GM18526 (cell line): ENCODE measurements around the gene CENPV.

Experiments used
- POLR2A ChIP-seq: IDR thresholded peaks from 3 replicates; pipeline ENCODE4 v1.6.1; 2011; ENCODE audit not compliant: insufficient read length; ENCODE audit errors: extremely low read depth

CENPV gene

DNA sequence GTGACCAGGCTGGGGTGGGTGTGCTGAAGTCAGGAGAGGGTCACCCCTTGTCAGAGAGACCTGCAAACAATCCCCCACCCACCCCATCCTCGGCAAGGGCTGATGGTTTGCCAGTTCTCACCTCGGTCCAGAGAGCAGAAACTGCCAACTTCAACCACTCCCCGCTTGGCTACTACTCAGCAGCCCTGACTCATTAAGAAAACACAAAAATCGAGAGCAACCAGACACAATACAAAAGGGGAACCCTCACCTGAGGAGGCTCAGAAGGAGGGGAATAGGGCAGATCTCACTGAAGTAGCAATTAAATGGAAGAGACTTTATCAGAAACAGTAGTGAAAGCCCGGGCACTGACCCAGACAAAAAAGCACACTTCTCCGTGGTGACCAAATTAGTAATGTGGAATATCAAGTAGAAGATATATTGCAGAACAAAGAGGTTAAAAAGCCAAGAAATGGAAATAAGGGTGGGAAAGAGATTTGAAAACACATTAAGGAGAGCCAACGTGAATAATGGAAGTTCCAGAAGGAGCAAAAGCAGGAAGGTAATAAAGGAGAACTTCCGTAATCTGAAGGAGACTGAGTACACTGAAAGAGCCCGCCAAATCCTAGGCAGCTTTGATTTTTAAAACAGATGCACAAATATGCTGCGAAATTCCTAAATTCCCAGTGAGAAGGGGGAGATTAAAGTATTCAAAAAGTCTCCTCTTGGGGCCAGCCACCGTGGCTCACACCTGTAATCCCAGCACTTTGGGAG, 23.6 kb downstream of the CENPV start:
- no peak for TF ChIP-seq POLR2A

DNA sequence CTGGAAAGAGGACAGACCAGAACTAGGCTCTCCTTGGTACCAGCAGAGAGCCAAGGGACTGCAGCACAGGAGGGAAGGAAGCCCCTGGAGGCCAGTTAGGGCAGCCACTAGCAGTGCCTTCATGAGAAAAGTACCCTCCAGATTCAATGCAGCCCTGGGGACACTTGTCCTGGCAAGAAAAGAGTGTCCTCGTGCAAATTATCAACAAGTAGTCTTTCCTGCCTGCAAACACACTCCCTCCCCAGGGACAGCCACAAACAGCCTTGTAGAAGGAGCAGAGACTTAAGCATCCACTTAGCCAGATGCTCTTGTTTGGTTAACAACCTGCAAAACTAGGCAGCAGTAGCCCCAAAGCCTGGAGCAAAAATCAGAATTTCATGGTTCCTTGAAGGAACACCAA, 24.3 kb downstream of the CENPV start:
- no peak for TF ChIP-seq POLR2A

DNA sequence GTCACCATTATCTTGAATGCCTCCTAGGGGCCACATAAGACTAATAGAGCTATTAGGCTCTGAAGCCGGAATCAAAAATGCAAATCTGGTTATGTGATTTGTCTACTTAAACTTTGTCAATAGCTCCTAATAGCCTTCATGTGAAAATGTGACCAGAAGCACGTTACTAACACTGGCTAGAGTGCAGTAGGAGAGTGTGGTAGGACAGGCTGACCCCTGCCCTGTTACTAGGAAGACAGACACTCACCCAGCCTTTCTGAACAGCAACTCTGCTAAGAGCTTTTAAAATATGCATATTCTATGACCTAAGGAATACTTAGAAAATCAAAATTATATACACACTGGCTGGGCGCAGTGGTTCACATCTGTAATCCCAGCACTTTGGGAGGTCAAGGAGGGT, 26.3 kb downstream of the CENPV start:
- no peak for TF ChIP-seq POLR2A

DNA sequence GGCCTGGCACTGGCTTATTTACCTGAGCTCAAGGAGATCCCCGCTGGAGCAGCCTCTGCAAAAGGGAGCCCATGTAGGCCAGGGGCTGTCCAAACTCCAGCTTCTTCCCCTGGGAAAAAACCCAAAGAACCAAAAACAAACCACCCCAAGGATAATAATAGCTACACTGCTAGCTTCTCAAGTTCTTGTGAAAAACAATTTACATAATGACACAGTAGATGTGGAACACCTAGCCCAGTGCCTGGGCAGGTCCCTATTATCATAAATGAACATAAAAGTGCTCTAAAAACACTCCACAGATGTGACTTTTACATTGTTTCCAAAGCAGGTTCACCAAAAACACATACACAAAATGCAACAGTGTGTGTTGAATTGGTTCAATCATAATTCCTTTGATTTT, 27.3 kb downstream of the CENPV start:
- TF ChIP-seq POLR2A, result no peak

DNA sequence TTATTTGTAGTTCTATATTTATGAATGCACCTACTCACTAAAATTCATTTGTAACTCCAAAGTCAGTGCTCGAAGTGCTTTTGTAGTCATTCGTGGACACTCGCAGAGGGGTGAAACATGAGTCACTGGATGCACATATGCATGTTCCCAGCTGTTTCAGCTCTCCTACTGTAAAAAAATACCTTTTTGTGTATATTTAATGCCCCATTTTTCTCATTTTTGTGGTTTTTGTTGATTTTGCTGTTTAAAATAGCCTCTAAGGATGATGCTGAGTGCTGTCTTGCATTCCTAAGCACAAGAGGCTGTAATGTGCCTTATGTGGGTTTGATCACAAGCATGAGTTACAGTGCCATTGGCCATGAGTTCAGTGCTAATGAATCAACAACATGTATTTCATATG, 30.6 kb downstream of the CENPV start:
- no peak for TF ChIP-seq POLR2A

DNA sequence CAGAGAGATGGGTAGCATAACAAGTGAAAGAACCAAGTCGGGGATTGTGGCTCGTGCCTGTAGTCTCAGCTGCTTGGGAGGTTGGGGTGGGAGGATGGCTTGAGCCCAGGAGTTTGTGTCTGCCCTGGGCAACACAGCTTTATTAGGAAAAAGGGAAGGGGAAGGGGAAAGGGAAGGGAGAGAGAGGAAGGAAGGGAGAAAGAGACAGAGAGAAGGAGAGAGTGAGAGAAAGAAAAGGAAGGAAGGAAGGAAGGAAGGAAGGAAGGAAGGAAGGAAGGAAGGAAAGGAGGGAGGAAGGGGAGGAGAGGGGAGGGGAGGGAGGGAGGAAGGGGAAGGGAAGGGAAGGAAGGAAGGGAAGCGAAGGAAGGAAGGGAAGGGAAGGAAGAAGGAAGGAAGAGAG, 33.3 kb downstream of the CENPV start:
- no peak for TF ChIP-seq POLR2A

DNA sequence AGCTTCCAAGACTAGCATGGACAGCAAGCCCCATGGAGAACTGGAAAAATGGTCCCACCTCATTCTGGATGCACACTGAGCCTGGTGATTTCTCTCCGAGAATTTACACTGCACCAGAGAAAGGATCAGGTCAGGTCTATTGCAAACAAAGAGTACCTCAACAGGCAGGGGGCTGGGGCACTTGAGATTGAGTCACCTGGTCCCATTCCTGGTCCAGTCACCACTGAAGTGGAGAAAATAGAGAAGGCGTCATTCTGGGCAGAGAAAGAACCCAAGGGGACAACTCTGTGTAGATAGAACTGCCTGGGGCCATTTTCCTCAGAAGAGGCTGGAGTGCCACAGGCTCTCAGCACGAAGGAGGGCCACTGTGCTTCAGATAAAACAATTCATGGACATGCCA, 38.4 kb downstream of the CENPV start:
- no peak for TF ChIP-seq POLR2A

DNA sequence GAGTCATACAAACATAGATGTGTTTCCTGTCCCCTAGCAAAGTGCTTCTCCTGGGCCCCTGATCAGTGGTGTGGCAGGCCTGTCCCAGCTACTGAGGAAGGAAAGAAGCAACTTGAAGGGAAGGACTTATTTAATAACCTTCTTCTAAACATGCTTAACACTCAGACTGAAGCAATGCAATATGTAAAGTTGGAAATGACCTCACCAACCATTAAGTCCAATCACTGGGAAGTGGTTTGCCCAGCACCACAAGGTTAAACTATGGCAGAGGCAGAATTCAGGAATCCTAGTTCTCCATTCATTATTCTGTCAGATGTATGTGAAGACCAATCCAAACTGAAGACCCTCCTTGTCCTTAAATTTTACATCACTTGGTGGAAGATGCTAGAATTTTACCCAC, 39.1 kb downstream of the CENPV start:
- TF ChIP-seq POLR2A, result no peak

DNA sequence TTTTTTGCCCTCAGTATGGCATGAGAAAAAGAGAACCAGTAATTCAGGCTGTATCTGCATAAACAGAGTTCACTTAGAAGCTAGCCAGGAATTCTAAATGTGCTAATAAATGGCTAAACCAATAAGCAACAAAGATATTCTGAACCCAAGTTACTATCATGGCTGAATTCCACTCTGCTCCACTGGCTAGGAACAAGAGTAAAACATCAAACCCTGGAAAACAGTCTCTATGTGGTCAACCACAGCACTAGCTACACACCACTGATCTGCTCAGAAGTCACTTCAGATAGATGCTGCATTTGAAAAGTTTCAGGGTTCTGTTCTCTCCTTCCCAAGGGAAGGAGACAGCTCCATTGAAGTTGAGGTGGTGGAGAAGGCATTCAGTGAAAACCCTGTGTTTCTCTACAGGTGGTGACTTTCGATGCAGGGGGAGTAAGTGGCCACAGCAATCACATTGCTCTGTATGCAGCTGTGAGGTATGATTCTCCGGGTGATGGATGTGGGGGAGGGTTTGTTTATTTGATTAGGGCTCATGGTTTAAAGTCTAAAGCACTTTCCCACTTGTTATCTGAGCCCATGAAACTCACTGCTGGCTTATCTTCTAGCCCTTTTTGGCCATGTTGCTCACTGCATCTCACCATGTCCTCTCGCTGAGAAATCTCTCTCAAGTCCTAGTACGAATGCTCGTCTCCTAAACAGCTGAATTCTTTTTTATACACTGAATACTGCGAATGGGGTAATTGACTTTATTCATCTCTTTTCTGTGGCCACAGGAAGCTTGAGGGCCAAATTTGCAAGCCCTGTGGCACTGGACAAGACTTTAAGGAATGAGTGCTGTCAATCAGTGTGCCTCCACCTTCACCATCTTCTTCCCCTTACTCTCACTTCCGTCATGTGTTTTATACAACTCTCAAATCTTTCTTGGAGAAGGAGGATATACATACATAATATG, 39.9 kb downstream of the CENPV start:
- TF ChIP-seq POLR2A, result no peak

DNA sequence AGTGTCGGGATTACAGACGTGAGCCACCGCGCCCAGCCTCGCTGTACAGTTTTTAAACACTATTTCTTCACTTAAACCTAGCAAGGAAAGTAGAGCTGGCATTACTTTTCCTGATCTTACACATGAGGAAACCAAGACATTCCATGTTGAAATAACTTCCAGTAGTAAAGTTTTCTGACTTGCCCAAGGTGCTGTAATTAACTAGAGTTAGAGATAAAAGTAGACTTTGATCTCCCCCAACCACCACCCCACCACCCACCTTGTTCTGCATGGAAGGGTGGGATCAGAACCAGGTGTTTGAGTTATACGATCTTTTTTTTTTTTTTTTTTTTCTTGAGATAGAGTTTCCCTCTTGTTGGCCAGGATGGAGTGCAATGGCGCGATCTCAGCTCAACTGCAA, 47.1 kb downstream of the CENPV start:
- no peak for TF ChIP-seq POLR2A

DNA sequence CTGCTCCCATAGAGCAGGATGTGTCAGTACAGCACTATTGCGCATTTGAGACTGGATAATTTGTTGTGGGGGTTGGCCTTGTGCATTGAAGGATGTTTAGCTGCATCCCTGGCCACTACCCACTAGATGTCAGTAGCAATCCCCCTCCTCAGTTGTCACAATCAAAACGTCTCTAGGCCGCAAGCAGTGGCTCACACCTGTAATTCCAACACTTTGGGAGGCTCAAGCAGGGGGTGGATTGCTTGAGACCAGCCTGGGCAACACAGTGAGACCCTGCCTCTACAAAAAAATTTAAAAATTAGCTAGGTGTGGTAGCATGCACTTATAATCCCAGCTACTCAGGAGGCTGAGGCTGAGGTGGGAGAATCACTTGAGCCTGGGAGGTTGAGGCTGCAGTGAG, 48.4 kb downstream of the CENPV start:
- no peak for TF ChIP-seq POLR2A

DNA sequence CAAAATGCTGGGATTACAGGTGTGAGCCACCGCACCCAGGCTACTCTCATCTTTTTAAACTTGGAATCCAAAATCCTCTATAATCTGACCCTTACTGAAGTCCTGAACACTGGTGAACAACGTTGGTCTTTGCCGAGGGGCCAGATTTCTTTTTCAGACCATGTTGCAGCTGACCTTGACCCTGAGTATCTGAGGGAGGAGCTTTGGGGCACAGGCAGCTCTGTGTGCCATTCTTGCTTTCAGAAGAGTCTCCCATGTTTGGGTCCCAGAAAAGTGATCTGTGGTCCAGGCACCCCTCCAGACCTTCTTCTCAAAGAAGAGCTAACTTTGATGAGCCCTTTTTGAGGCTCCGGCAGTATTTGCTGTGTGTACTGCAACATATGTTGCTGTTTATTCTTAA, 50.4 kb downstream of the CENPV start:
- no peak for TF ChIP-seq POLR2A

DNA sequence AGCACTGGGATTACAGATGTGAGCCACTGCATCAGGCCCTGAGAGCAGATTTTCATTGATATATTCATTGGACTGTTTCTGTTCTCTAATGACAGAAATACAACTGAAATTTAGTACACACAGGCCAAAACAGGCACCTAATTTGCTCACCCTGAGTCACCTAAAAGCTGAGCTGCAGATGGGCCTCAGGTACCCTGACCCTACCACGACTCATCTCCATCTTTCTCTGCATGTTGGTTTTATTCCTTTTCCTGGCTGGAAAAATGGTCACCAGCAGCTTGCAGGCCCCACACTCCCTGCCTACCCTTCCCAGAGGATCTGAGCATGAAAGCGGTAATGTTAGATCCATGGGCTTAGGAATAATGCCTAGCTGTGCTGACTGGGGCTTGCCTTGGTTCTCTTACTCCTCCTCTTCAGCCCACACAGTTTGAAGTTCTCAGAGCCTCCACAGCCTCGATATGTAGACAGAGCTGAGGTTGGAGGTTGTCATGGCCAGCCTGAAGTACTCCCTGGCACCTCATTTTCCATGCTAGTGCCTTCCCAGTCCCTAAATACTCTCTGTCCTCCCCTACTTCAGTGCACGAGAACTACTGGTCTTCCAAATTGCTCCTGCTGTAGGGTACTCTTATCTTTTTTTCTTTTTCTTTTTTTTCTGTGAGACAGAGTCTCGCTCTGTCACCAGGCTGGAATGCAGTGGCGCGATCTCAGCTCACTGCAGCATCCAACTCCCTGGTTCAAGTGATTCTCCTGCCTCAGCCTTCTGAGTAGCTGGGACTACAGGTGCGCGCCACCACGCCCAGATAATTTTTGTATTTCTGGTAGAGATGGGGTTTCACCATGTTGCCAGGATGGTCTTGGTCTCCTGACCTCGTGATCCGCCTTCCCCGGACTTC, 51.1 kb downstream of the CENPV start:
- no peak for TF ChIP-seq POLR2A

DNA sequence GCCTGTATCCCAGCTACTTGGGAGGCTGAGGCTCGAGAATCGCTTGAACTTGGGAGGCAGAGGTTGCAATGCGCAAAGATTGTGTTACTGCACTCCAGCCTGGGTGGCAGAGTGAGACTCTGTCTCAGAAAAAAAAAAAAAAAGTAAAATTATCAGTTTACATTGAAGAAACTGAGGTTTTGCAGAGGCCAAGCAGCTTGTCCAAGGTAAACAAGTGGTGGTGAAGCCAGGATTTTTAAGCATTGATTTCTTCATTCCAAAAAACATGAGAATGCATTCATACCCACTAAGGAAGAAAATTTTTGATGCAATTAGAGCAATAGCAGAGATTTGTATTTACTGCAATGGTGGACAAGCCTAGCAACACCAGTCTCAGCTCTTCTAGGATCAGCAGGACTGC, 52.7 kb downstream of the CENPV start:
- no peak for TF ChIP-seq POLR2A

DNA sequence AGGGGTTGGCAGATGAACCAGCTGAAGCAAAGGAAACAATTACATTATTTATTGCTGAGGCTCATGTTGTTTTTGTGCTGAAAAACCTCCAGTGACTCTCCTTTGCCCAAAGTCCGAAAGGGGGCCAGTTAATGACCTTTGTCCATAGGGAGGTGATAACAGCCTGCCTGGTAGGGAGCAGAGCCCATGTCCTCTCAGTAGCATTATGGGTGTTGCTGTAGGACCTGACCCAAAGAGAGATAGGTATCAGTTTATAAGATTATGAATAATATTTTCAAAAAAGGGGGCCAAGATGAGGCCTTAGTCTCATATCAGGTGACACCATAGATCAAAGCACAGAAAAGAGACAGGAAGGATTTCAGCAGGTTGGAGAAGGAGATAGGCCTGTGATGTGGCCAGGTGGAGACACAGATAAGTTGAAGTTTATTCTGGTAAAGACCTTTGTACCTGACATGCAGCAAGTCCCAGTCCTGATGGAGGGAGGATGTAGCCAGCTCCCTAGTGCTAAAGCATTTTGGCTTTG, 55.1 kb downstream of the CENPV start:
- TF ChIP-seq POLR2A, result no peak

DNA sequence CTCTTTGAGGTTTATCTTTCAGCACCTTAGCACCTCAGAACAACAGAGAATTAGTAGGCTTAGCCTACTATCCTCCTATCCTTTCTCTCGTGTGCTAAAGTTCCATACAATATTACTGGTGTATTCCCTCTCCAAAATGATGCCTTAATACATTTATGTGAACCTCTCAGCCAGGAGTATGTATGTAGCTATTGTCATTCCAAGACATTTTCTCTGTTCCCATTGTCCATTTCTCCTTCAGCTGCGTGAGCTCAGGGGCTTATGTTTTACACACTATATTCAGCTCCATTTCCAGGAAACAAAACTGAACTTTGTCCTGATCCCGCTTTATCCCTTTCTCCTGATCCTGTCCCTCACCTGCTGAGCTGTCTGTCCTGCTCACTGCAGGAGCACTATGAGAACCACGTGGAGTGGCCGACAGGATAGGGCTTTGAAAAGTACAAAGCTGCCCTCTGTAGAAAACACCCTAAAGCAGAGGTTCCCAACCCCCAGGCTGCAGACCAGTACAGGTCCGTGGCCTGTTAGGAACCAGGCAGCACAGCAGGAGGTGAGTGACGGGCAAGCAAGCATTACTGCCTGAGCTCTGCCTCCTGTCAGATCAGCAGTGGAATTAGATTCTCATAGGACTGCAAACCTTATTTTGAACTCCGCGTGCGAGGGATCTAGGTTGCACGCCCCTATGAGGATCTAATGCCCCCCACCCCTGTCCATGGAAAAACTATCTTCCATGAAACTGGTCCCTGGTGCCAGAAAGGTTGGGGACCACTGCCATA, 55.7 kb downstream of the CENPV start:
- TF ChIP-seq POLR2A, result no peak
